ENCODE results near the gene SLC7A7.
A peak's percentile ranks its signal among the peaks of the same experiment; 100 is the strongest.

SLC7A7 gene

DNA sequence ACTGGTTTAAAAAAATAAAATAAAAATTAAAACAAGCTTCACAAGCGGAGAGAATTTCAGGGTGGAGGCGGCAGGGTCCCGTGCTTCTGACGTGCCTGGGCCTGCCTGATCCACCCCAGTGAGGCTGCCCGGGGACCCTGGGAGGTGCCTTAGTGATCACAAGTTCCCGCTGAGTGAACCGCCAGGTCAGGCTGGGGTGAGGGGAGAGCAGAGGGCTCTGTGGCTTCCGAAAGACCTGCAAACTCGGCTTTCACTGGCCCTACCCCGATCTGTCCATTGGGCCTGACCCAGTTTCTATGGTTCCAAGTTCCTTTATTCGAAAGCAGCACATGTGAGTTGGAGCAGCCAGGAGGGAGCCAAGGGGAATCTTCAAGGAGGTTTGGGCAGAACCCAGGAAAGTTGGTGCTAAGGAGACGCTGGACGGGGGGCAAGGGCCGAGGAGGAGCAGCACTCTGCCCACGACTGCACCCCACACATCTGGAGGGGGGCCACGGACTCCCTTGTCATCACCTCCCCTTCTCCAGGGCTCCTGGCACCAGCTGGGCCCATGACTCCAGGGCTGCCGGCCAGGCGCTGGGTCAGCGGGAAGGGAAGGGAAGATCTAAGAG, 34.1 kb upstream of the SLC7A7 start:
- Histone ChIP-seq H3K9ac (ENCODE audit: low read depth, low read length) (no peak overlapping the region), H3K27me3 (ENCODE audit: control insufficient read depth, insufficient read depth, low read length) (no peaks in the 10 kb centered on the region), H3K36me3 (ENCODE audit: control insufficient read depth, insufficient read depth, low read length) (peaks cover 10% of the 10 kb centered on the region), H3K9me3 (ENCODE audit: control insufficient read depth, insufficient read depth, low read length) (no peaks in the 10 kb centered on the region), H3K4me1 (ENCODE audit: control insufficient read depth, insufficient read depth, low read length) (peaks cover 13% of the 10 kb centered on the region), H3K4me3 (ENCODE audit: low read depth, low read length) (no peak overlapping the region)

DNA sequence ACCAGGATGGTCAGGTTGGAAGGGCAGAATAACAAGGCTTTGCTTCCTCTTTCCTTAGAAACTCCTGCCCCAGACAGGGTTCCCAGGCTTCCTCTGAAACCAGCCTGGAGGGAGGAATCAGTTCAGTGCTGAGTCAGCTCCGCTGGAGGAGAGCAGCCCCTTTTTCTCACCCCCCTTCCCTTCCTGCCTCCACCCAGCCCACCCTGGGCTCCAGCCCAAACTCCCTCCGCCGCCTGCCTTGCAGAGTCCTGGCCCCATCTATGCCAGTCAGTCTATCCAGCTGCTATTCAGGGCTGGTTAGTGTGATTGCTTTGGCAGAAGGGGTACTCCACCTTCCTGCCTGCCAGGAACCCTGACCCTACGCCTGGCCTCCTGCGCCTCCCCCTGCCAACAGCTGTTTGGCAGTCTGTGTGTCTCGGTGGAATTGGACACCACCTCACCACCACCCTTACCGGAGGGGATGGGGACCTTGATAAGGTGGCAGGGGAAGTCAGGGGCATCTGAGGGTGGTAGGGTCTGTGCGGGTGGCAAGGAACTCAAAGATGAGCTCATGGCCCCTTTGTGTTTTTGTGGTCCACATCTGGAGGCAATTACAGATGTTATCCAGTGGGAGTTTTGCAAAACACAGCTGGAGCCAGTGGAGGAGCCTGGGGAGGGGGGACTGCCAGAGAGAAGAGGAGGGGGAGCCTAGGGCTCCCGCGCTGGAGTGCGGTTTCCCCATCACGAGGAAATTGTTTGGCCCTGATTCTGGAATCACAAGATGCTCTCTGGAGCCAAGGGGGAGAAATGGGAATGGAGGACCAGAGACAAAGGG, 33.3 kb upstream of the SLC7A7 start:
- Histone ChIP-seq H3K4me3 (ENCODE audit: low read depth, low read length) (no peak overlapping the region), H3K9me3 (ENCODE audit: control insufficient read depth, insufficient read depth, low read length) (no peaks in the 10 kb centered on the region), H3K27me3 (ENCODE audit: control insufficient read depth, insufficient read depth, low read length) (no peaks in the 10 kb centered on the region), H3K36me3 (ENCODE audit: control insufficient read depth, insufficient read depth, low read length) (peaks cover 10% of the 10 kb centered on the region), H3K9ac (ENCODE audit: low read depth, low read length) (no peak overlapping the region), H3K4me1 (ENCODE audit: control insufficient read depth, insufficient read depth, low read length) (peaks cover 13% of the 10 kb centered on the region)

- peaks cover 12% of the 10 kb centered on the region for H3K4me1 ChIP-seq (ENCODE audit: control insufficient read depth, insufficient read depth, low read length)
- no peaks in the 10 kb centered on the region for H3K27me3 ChIP-seq (ENCODE audit: control insufficient read depth, insufficient read depth, low read length)
- peak overlapping the region; percentile 8 for H3K9ac ChIP-seq (ENCODE audit: low read depth, low read length)
- no peaks in the 10 kb centered on the region for H3K9me3 ChIP-seq (ENCODE audit: control insufficient read depth, insufficient read depth, low read length)
- H3K36me3 ChIP-seq (ENCODE audit: control insufficient read depth, insufficient read depth, low read length) = peaks cover 14% of the 10 kb centered on the region
- no peak overlapping the region for H3K4me3 ChIP-seq (ENCODE audit: low read depth, low read length)
These were observed 32.6 kb upstream of the SLC7A7 start for GRCh38 chr14:22847661-22848341.

DNA sequence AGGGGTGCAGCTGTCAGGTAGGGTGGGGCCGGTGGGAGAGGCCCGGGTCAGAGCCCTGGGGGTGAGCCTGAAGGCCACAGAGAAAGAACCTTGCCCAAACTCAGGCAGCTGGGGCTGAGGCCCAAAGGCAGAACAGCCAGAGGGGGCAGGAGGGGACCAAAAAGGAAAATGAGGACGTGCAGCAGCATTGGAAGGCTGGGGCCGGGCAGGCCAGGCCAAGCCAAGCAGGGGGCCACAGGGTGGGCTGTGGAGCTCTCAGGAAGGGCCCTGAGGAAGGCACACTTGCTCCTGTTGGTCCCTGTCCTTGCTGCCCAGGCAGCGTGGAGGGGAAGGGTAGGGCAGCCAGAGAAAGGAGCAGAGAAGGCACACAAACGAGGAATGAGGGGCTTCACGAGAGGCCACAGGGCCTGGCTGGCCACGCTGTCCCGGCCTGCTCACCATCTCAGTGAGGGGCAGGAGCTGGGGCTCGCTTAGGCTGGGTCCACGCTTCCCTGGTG, 31.6 kb upstream of the SLC7A7 start:
- no peak overlapping the region for H3K9ac ChIP-seq (ENCODE audit: low read depth, low read length)
- no peaks in the 10 kb centered on the region for H3K9me3 ChIP-seq (ENCODE audit: control insufficient read depth, insufficient read depth, low read length)
- H3K36me3 ChIP-seq (ENCODE audit: control insufficient read depth, insufficient read depth, low read length) = peaks cover 14% of the 10 kb centered on the region
- peaks cover 11% of the 10 kb centered on the region for H3K4me1 ChIP-seq (ENCODE audit: control insufficient read depth, insufficient read depth, low read length)
- H3K4me3 ChIP-seq (ENCODE audit: low read depth, low read length) = no peak overlapping the region
- H3K27me3 ChIP-seq (ENCODE audit: control insufficient read depth, insufficient read depth, low read length) = no peaks in the 10 kb centered on the region

- Histone ChIP-seq H3K4me3 (ENCODE audit: low read depth, low read length) (no peak overlapping the region), H3K36me3 (ENCODE audit: control insufficient read depth, insufficient read depth, low read length) (peaks cover 14% of the 10 kb centered on the region), H3K27me3 (ENCODE audit: control insufficient read depth, insufficient read depth, low read length) (no peaks in the 10 kb centered on the region), H3K9ac (ENCODE audit: low read depth, low read length) (no peak overlapping the region), H3K4me1 (ENCODE audit: control insufficient read depth, insufficient read depth, low read length) (peaks cover 11% of the 10 kb centered on the region), H3K9me3 (ENCODE audit: control insufficient read depth, insufficient read depth, low read length) (no peaks in the 10 kb centered on the region)
These were observed 30.8 kb upstream of the SLC7A7 start for GRCh38 chr14:22845821-22846625.

GRCh38 chr14:22845103-22845394, 29.8 kb upstream of the SLC7A7 start:
- H3K9ac ChIP-seq (ENCODE audit: low read depth, low read length) = no peak overlapping the region
- peaks cover 14% of the 10 kb centered on the region for H3K36me3 ChIP-seq (ENCODE audit: control insufficient read depth, insufficient read depth, low read length)
- no peaks in the 10 kb centered on the region for H3K9me3 ChIP-seq (ENCODE audit: control insufficient read depth, insufficient read depth, low read length)
- no peak overlapping the region for H3K4me3 ChIP-seq (ENCODE audit: low read depth, low read length)
- H3K27me3 ChIP-seq (ENCODE audit: control insufficient read depth, insufficient read depth, low read length) = no peaks in the 10 kb centered on the region
- peaks cover 11% of the 10 kb centered on the region for H3K4me1 ChIP-seq (ENCODE audit: control insufficient read depth, insufficient read depth, low read length)

DNA sequence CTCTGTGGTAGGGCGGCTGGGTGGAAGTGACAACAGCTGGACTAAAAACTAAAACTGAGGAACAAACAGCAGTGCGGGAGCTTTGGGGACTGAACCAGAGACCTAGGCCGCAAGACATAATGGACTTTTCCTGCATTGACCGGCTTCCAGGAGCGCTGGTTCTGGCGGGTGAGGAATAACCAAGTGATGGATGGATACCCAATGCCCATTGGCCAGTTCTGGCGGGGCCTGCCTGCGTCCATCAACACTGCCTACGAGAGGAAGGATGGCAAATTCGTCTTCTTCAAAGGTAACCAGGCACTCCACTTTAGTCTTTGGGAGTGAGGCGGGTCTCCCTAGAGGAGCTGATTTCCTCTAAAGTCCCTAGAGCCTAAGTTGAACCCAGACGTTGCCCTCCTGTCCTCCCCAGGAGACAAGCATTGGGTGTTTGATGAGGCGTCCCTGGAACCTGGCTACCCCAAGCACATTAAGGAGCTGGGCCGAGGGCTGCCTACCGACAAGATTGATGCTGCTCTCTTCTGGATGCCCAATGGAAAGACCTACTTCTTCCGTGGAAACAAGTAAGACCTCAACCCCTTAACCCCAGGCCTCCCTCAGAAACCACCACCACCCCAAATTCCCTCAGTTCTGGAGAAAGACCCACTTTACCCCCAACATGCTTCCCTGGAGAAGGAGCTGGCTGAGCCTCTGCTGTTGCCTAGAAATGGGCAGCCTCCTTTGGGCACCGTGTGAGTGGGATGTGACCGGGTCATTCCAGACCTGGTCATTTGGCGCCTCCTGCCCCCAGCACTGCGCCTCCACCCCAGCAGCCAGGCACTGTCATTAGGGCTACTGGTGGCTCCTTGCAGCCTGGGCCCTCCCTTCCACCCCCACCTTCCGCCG, 29.2 kb upstream of the SLC7A7 start:
- no peak overlapping the region for H3K9ac ChIP-seq (ENCODE audit: low read depth, low read length)
- no peaks in the 10 kb centered on the region for H3K27me3 ChIP-seq (ENCODE audit: control insufficient read depth, insufficient read depth, low read length)
- peaks cover 11% of the 10 kb centered on the region for H3K4me1 ChIP-seq (ENCODE audit: control insufficient read depth, insufficient read depth, low read length)
- H3K9me3 ChIP-seq (ENCODE audit: control insufficient read depth, insufficient read depth, low read length) = no peaks in the 10 kb centered on the region
- no peak overlapping the region for H3K4me3 ChIP-seq (ENCODE audit: low read depth, low read length)
- H3K36me3 ChIP-seq (ENCODE audit: control insufficient read depth, insufficient read depth, low read length) = peaks cover 14% of the 10 kb centered on the region

DNA sequence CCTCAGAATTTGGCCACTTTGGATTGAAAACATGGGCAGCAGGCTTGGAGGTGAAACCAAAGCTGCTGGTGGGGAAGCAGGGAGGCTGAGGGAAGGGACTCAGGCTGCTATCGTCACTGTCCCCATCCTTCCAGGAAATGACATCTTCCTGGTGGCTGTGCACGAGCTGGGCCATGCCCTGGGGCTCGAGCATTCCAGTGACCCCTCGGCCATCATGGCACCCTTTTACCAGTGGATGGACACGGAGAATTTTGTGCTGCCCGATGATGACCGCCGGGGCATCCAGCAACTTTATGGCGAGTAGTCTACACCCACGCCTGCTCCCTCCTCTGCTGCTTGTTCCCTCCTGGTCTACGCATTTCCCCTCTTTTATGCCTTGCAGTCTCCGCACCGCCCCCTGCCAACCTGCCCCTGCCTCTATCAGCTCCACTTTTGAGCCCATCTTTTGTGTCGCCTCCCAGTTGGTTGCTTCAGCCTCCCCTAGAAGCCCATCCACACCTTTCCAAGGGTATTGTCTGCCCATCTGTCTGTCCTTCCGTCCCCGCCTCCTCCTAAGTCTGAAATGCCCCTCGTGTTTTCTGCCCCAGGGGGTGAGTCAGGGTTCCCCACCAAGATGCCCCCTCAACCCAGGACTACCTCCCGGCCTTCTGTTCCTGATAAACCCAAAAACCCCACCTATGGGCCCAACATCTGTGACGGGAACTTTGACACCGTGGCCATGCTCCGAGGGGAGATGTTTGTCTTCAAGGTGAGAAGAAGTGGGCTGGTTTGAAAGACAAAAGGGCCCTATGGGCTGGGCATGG, 28.1 kb upstream of the SLC7A7 start:
- no peaks in the 10 kb centered on the region for H3K9me3 ChIP-seq (ENCODE audit: control insufficient read depth, insufficient read depth, low read length)
- H3K27me3 ChIP-seq (ENCODE audit: control insufficient read depth, insufficient read depth, low read length) = no peaks in the 10 kb centered on the region
- H3K9ac ChIP-seq (ENCODE audit: low read depth, low read length) = no peak overlapping the region
- no peak overlapping the region for H3K4me3 ChIP-seq (ENCODE audit: low read depth, low read length)
- peaks cover 15% of the 10 kb centered on the region for H3K4me1 ChIP-seq (ENCODE audit: control insufficient read depth, insufficient read depth, low read length)
- H3K36me3 ChIP-seq (ENCODE audit: control insufficient read depth, insufficient read depth, low read length) = peaks cover 14% of the 10 kb centered on the region

DNA sequence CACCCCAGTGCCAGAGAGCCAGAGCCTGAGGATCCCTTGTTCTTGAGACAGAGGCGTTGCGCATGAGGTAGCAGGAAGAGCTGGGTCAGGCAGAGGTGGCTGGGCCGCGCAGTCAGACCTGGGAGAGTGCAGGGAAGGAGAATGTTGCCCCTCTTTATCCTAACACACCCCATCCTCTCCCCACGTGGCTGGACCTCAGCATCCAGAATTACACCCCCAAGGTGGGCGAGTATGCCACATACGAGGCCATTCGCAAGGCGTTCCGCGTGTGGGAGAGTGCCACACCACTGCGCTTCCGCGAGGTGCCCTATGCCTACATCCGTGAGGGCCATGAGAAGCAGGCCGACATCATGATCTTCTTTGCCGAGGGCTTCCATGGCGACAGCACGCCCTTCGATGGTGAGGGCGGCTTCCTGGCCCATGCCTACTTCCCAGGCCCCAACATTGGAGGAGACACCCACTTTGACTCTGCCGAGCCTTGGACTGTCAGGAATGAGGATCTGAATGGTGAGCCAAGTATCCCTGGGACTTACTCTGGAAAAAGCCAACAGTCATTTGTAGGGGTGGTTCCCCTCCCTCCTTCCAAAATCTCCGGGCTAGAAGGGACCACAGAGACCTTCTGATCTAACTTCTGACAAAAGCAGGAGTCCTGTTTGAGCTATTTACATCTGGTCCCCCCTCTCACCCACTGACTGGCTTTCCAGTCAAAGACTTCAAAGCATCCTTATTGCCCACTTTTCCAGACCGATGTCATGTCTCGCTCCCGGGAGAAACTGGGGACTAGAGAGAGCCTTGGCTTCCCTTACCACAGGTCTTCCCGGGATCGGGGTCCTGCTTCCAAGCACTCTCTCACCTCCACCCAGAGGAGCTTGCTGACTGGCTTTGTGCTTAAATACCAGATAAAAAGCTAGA, 27.2 kb upstream of the SLC7A7 start:
- Histone ChIP-seq H3K4me1 (ENCODE audit: control insufficient read depth, insufficient read depth, low read length) (peaks cover 10% of the 10 kb centered on the region), H3K36me3 (ENCODE audit: control insufficient read depth, insufficient read depth, low read length) (peaks cover 14% of the 10 kb centered on the region), H3K4me3 (ENCODE audit: low read depth, low read length) (no peak overlapping the region), H3K27me3 (ENCODE audit: control insufficient read depth, insufficient read depth, low read length) (no peaks in the 10 kb centered on the region), H3K9me3 (ENCODE audit: control insufficient read depth, insufficient read depth, low read length) (no peaks in the 10 kb centered on the region), H3K9ac (ENCODE audit: low read depth, low read length) (no peak overlapping the region)

DNA sequence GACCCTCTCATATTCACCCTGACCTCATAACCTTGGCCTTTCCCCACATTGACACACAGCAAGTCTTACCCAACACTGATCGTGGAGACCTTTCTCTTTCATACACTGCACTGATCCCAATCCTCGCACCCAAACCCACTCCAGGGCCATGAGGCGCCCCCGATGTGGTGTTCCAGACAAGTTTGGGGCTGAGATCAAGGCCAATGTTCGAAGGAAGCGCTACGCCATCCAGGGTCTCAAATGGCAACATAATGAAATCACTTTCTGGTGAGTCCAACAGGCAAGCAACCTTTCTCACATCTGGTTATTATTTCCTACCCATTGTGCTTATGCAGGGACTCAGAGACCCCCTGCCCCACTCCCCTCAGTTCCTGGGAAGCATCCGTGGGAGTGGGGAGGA, 26.5 kb upstream of the SLC7A7 start:
- Histone ChIP-seq H3K27me3 (ENCODE audit: control insufficient read depth, insufficient read depth, low read length) (no peaks in the 10 kb centered on the region), H3K36me3 (ENCODE audit: control insufficient read depth, insufficient read depth, low read length) (peaks cover 14% of the 10 kb centered on the region), H3K9me3 (ENCODE audit: control insufficient read depth, insufficient read depth, low read length) (no peaks in the 10 kb centered on the region), H3K9ac (ENCODE audit: low read depth, low read length) (no peak overlapping the region), H3K4me1 (ENCODE audit: control insufficient read depth, insufficient read depth, low read length) (peaks cover 10% of the 10 kb centered on the region), H3K4me3 (ENCODE audit: low read depth, low read length) (no peak overlapping the region)

All from iPS-15b (cell line).